Esophagus muscularis mucosa (tissue), 4 donors: Measurements from ENCODE around the gene RNF168. TPM values are rescaled to one million over a fixed set of nuclear protein-coding genes. Genes with fewer than 3 reads are reported as not detected.
"Not testable (repeated sequence)": the region's sequence is repeated elsewhere in the genome, so short reads cannot be mapped to it uniquely, and the experiment has no call there.

Experiments
- DNase-seq: peaks from one replicate; pipeline ENCODE4 v3.0.0-alpha.2; 2017; ENCODE audit errors: extremely low spot score
- H3K27ac ChIP-seq, 4 donors: fragments of 200-600 bp; sonication (generic); replicated peaks in 1 of 4; 1 replicate in 3 of 4; 2 replicates in 1 of 4; pipeline ENCODE4 v1.5.1; 2016 to 2019; ENCODE audit warnings: mild to moderate bottlenecking in 1 of 4
- H3K27me3 ChIP-seq, 4 donors: fragments of 200-600 bp; sonication (generic); one replicate each; pipeline versions ENCODE4 v1.5.1 to v1.6.0; 2016 to 2019
- H3K36me3 ChIP-seq, 4 donors: fragments of 200-600 bp; sonication (generic); one replicate each; pipeline ENCODE4 v1.5.1; 2016 to 2019
- H3K4me1 ChIP-seq, 4 donors: fragments of 200-600 bp; sonication (generic); one replicate each; pipeline ENCODE4 v1.5.1; 2016 to 2019
- H3K4me3 ChIP-seq, 4 donors: fragments of 200-600 bp; sonication (generic); 1 replicate in 2 of 4; 2 replicates in 2 of 4; pipeline ENCODE4 v1.5.1; 2016 to 2019; ENCODE audit warnings: mild to moderate bottlenecking in 4 of 4, moderate library complexity in 1 of 4
- H3K9me3 ChIP-seq, 4 donors: fragments of 200-600 bp; sonication (generic); 1 replicate in 3 of 4; 2 replicates in 1 of 4; pipeline ENCODE4 v1.5.1; 2016 to 2019
- CTCF ChIP-seq, 3 experiments: fragments of 200-600 bp in 2 of 3; fragments of 450-650 bp in 1 of 3; sonication (generic) in 2 of 3; IDR thresholded peaks; one replicate each; pipeline ENCODE4 v1.5.1; 2017 to 2019; ENCODE audit warnings: antibody characterized with exemption in 3 of 3, mild to moderate bottlenecking in 2 of 3, moderate library complexity in 1 of 3
- EP300 ChIP-seq: sonication (generic); formaldehyde crosslinking; IDR thresholded peaks from one replicate; pipeline ENCODE4 v1.6.1; 2017; ENCODE audit warnings: antibody characterized with exemption
- POLR2A ChIP-seq: fragments of 450-650 bp; IDR thresholded peaks from one replicate; pipeline ENCODE4 v1.6.1; 2017; ENCODE audit warnings: antibody characterized with exemption, moderate library complexity, mild to moderate bottlenecking, low read depth
- POLR2AphosphoS5 ChIP-seq, 2 donors: sonication (generic); formaldehyde crosslinking; IDR thresholded peaks; one replicate each; pipeline ENCODE4 v1.6.1; 2017; ENCODE audit warnings: antibody characterized with exemption in 2 of 2
- WGBS: methylation state at CpG from one replicate; pipeline ENCODE4 v1.1.5; 2018; 5-methylcytosine and 5-hydroxymethylcytosine counted together
- intact Hi-C: fragments of 100-400 bp; cut with DNase I; formaldehyde crosslinking; loops from one replicate; pipeline ENCODE4 v1.15.1; 2023
- total RNA-seq, 4 donors: library from RNA; depleted of rRNA; stranded (reverse); fragments of >200 nt; gene quantifications; one replicate each; pipeline versions ENCODE4 v1.1.0 to v1.2.1, GENCODE V29; 2016

The RNF168 gene
- total RNA-seq, 4 donors from 2014 or later: 17.2 to 23.0 (median 22.3) TPM

- DNase-seq: no peak
- intact Hi-C loops: loop anchor here (2.0 kb wide), 1 partner anchor 69 kb away; no protein-coding TSS in a partner anchor
- H3K36me3 ChIP-seq: peaks cover 0 to 17% (median 4%) of the 10 kb centered on the region in 4 donors
- TF ChIP-seq EP300 (no peak), POLR2A (no peak), POLR2AphosphoS5 (IDR thresholded peaks at IDR 0.05) (peak in 1 of 2 donors; percentile 36), CTCF (IDR thresholded peaks at IDR 0.05) (no peak)
- peak overlapping the region; percentile 93 to 97 (median 96) for H3K27ac ChIP-seq
- peak overlapping the region; percentile 92 to 99 (median 97) for H3K4me3 ChIP-seq
- 1% methylated on average over 48 of the region's 50 CpGs for WGBS
- no peaks in the 10 kb centered on the region for H3K27me3 ChIP-seq
- H3K4me1 ChIP-seq: peaks cover 21 to 33% (median 27%) of the 10 kb centered on the region in 4 donors
- no peaks in the 10 kb centered on the region for H3K9me3 ChIP-seq
Measured at GRCh38 chr3:196431181-196432136, 72.1 kb downstream of the RNF168 start.

- intact Hi-C loops: no loop called here
- Histone ChIP-seq H3K4me3 (no peak overlapping the region), H3K9me3 (no peaks in the 10 kb centered on the region), H3K36me3 (peaks cover 0 to 20% (median 4%) of the 10 kb centered on the region in 4 donors), H3K4me1 (peaks cover 27 to 42% (median 34%) of the 10 kb centered on the region in 4 donors), H3K27ac (no peak overlapping the region), H3K27me3 (no peaks in the 10 kb centered on the region)
- WGBS: 72% methylated on average over 6 of the region's 6 CpGs
- DNase-seq: no peak
- TF ChIP-seq POLR2A (no peak), EP300 (no peak), CTCF (IDR thresholded peaks at IDR 0.05) (no peak), POLR2AphosphoS5 (IDR thresholded peaks at IDR 0.05) (no peak)
Measured at GRCh38 chr3:196428041-196428440, 75.5 kb downstream of the RNF168 start.

- DNase-seq, H3K9me3 ChIP-seq, H3K4me3 ChIP-seq, H3K27ac ChIP-seq, H3K27me3 ChIP-seq, intact Hi-C loops: not testable (repeated sequence)
- H3K36me3 ChIP-seq: peaks cover 0 to 20% (median 4%) of the 10 kb centered on the region in 4 donors
- WGBS: 92% methylated on average over 6 of the region's 6 CpGs
- H3K4me1 ChIP-seq: peaks cover 36 to 46% (median 41%) of the 10 kb centered on the region in 4 donors
Measured at GRCh38 chr3:196424421-196424820, 79.1 kb downstream of the RNF168 start.

DNA sequence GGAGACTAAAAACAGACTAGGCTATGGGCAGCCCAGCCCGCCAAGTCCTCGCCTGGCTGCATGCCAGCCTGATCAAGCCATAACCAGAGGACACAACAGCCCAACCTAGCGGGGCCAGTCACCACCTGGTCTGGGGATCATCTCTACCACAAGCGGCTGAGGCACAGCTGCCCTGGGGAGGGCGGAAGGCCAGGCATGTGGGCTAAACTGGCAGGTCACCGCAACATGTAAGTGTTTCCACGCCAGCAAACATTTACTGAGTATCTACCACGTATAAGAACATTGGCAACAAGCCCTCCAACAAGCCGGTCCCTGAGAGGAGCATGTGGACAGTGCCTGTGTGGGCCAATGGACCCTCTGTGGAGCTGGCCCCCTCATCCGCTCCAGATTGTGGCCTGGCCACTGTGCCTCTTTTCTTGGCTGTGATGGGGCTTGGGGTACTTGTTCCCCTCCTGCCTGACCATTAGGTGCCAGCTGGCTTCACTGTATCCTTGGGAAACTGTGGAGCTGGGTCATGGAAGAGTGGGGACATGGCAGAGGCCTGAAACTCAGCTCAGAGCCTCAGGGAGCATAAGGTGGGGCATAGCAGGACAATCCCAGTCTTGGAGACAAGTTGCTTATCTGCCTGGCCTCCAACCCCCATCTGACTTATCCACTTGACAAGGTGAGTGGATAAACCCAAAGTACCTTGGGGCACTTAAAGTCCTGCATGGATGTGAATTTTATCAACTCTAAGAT is 80.4 kb downstream of the RNF168 start:
- DNase-seq: no peak
- intact Hi-C loops: no loop called here
- H3K4me1 ChIP-seq: peaks cover 44 to 53% (median 46%) of the 10 kb centered on the region in 4 donors
- H3K27me3 ChIP-seq: no peaks in the 10 kb centered on the region
- no peaks in the 10 kb centered on the region for H3K9me3 ChIP-seq
- H3K27ac ChIP-seq: peak overlapping the region in 2 of 4 donors; percentile 24 to 37
- no peak overlapping the region for H3K4me3 ChIP-seq
- TF ChIP-seq CTCF (IDR thresholded peaks at IDR 0.05) (no peak), EP300 (no peak), POLR2AphosphoS5 (IDR thresholded peaks at IDR 0.05) (no peak), POLR2A (no peak)
- 58% methylated on average over 6 of the region's 10 CpGs for WGBS
- peaks cover 0 to 20% (median 4%) of the 10 kb centered on the region in 4 donors for H3K36me3 ChIP-seq

GRCh38 chr3:196421668-196422067 is 81.9 kb downstream of the RNF168 start:
- H3K27me3 ChIP-seq, H3K4me3 ChIP-seq, H3K36me3 ChIP-seq, H3K9me3 ChIP-seq, H3K27ac ChIP-seq, DNase-seq, intact Hi-C loops: not testable (repeated sequence)
- 97% methylated on average over 5 of the region's 5 CpGs for whole genome bisulfite sequencing
- H3K4me1 ChIP-seq: peaks cover 46 to 59% (median 52%) of the 10 kb centered on the region in 4 donors
